Cerebellar nuclear complex (tissue), 1 donor: ENCODE results near the gene ITM2C.

ENCODE experiments used
- DNase-seq, 2 experiments: peaks; one replicate each; lab custom pipeline; 2025; lab: John Stamatoyannopoulos, UW

The ITM2C gene

DNA sequence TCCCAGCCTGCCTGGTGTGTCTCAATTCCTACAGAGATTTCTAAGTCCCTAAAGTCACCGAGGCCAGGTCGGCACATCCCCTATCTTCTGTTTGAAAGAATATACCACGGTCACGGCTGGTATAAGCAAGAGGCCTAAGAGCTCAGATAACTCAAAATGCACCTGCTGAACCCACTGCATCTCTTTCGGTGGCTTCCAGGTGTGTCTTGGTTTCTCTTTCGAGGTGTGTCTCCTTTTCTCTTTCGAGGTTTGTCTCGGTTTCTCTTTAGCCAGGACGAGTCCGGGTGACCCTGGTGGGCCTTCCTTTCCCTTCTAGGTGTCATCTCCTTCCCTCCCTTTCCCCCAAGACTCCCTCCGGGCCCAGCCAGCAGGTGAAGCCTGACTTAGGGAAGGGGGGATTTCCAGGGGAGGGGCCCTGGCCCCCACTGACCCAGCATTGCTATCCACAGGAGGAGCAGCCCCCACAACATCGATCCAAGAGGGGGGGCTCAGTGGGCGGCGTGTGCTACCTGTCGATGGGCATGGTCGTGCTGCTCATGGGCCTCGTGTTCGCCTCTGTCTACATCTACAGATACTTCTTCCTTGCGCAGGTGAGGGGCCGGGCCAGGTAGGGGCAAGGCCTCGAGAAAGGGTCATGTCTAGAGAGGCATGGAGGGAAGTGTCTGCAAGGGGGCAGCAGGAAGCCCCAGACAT, 8.4 kb downstream of the ITM2C start:
- no peak for DNase-seq

DNA sequence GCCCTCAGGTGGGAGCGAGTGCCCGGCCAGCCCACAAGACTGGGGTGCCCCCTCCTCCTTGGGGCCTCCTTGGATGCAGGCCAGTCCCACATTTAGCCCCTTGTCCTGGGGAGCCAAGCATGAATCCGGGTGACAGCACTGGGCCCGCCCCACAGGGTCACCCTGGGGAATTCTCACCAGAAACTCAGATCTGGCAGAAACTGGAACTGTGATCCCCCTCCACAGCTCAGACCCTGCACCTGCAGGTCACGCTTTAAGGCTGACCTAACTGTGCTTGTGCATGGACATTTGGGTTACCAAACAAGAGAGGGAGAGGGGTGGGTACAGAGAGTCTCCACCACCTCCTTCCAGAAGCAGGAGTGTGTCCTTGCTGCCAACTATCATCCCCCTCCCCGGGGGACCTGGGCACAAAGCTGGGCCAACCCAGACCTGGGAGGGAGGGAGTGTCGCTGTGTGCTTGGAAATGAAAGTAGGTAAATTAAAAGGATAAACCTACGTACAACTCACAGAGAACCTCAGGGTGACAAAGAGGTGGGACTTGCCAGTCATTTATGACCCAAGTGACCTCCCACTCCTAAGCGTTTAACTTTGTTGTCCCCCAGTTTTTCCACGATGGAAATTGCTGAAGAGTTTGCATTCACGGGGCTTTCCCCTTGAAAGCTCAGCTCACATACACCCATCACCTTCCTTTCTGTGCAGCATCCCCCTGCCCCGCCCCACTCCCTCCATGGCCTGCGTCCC, 9.1 kb downstream of the ITM2C start:
- DNase-seq: no peak

DNA sequence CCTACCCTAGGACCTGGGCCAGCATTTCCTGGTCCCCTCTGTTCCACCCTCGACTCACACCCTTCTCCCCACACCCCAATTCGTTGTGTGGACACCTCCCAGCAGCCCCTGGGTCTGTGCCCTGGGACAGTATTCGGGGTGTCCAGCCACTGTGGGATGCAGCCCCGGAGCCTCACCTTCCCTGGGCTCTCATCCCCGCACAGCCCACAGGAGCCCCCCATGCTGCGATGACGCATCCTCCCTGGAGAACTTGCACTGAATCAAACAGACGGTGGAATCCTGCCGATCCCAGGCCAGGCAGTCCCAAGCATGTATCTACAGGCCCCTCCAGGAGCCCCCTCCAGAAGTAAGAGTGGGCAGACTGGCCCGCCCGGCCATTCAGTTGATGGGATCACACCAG, 9.7 kb downstream of the ITM2C start:
- DNase-seq: no peak

DNA sequence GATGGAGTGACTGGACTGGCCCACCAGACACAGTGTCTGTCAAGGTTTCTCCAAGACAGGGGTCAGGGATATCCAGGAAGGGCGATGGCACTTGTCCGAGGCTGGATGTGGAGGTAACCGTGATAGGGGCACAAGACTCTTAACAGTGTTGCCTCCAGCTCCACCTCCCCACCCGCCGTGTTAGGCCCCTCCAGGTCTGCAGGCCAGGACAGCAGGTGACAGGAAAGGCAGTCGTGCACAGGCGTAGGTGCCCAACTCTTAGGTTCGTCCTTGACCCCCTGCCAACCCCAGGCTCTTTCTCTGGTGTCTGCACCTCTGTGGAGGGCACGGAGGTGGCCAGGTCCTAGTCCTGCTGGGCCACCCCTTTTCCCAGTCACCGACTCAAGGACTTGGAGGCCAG, 10.1 kb downstream of the ITM2C start:
- DNase-seq: no peak

DNA sequence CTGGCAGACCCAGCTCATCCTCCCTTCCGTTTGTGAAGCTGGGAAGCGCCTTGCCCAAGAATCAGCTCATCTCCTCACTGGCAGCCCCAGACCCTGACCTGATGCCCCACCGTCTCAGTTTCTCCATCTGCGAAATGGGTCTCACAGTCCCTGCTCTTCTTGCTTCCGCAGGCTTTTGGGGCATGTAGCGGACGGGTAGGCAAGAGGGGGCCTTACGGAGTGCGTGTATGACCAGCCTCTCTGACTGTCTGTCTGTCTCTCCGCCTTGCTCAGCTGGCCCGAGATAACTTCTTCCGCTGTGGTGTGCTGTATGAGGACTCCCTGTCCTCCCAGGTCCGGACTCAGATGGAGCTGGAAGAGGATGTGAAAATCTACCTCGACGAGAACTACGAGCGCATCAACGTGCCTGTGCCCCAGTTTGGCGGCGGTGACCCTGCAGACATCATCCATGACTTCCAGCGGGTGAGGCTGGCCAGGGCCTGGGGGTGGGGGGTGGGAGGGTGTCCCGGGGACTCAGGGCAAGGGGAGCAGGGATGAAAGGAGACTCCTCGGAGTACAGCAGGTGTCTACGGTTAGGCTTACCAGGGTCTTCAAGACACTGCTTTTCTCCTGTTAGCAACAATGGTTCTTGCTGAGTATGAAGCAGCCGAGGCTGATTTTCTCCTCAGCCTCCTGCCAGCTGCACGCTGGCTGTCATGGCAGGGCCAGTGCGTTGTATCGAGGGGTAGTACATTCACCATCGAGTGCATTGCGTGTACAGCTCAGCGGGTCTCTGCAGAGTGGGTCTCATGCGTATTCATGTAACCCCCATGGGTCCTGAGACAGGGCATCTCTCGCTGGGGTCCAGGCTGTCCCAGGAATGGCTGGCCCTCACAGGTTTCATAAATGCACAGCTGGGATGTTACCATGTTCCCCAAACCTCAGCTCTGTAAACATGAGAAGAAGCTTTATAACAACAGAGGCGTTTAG, 10.9 kb downstream of the ITM2C start:
- DNase-seq: no peak

DNA sequence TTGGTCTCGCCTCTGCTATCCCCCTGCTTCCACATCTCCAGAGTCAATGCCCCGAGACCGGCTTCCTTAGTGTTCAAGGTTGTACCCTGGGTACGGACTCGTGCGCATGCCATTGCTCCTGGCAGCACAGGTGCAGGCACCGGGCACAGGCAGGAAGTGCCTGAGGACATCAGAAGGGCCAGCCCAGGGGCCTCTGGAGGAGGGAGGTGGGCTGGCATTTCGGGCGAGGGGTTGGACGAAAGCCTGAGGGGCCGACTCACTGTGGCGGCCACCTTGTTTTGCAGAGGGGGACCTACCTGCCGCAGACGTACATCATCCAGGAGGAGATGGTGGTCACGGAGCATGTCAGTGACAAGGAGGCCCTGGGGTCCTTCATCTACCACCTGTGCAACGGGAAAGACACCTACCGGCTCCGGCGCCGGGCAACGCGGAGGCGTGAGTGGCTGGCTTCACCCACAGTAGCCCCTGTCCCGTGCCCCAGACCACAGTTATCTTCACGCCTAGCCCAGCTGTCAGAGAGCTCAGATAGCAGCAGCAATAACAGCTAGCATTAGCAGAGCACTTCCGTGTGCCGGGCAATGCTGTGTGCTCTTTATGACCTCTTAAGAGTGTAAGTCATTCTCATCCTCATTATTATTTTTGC, 12.5 kb downstream of the ITM2C start:
- DNase-seq: no peak

DNA sequence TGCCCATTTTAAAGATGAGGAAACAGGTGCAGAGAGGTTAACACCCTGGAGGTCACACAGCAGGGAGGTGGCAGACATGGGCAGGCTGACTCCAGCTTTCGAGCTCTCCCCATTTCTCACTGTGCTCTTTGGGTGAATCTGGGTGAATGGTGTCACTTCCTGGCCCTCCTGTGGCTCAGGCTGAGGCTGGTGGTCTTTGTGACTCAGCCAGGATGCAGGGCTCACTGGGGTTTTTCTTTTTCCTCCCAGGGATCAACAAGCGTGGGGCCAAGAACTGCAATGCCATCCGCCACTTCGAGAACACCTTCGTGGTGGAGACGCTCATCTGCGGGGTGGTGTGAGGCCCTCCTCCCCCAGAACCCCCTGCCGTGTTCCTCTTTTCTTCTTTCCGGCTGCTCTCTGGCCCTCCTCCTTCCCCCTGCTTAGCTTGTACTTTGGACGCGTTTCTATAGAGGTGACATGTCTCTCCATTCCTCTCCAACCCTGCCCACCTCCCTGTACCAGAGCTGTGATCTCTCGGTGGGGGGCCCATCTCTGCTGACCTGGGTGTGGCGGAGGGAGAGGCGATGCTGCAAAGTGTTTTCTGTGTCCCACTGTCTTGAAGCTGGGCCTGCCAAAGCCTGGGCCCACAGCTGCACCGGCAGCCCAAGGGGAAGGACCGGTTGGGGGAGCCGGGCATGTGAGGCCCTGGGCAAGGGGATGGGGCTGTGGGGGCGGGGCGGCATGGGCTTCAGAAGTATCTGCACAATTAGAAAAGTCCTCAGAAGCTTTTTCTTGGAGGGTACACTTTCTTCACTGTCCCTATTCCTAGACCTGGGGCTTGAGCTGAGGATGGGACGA, 13.2 kb downstream of the ITM2C start:
- DNase-seq: no peak

DNA sequence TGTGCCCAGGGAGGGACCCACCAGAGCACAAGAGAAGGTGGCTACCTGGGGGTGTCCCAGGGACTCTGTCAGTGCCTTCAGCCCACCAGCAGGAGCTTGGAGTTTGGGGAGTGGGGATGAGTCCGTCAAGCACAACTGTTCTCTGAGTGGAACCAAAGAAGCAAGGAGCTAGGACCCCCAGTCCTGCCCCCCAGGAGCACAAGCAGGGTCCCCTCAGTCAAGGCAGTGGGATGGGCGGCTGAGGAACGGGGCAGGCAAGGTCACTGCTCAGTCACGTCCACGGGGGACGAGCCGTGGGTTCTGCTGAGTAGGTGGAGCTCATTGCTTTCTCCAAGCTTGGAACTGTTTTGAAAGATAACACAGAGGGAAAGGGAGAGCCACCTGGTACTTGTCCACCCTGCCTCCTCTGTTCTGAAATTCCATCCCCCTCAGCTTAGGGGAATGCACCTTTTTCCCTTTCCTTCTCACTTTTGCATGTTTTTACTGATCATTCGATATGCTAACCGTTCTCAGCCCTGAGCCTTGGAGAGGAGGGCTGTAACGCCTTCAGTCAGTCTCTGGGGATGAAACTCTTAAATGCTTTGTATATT, 14.0 kb downstream of the ITM2C start:
- no peak for DNase-seq

DNA sequence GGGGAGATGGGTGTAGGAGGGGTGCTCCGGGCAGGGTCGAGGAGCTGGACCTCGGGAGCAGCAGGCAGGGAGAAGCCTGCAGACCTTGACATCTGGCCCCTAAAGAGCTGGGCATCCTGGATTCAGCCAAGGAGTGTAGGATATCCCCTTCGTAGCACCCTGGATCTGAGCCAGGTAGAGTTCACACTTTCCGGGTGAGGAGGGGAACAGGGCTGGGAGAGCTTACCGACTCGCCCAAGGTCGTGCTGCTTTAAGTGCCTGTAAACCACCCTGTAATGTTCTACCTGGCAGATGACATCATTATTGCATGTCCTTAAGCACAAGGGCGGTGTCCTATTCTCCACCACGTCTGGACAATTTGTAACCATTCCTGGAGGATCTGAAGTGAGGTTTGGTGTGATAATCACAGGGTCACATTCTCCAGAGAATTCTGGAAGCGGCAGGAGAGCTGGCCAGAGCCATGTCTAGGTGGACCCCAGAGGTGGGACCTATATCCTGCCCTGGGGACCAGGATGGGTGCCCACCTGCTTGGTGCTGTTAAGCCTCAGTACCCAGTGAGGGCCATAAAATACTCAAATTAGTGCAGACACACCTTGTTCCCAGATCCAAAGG, 14.6 kb downstream of the ITM2C start:
- DNase-seq: no peak

DNA sequence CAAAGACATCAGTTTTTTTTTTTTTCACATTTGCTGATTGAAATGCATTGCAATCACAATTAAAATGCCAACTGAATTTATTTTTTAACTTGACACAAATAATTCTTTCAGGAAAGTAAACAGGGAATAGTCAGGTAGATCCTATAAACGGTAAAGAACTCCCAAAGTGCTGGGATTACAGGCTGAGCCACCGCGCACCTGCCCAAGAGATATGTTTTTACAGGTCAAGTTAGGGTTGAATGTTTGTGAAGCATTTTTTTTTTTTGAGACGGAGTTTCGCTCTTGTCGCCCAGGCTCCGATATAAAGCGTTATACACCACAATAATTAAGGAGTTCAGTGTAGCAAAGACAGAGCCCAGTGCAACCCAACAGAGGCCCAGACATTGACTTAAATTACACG, 15.1 kb downstream of the ITM2C start:
- DNase-seq: no peak

DNA sequence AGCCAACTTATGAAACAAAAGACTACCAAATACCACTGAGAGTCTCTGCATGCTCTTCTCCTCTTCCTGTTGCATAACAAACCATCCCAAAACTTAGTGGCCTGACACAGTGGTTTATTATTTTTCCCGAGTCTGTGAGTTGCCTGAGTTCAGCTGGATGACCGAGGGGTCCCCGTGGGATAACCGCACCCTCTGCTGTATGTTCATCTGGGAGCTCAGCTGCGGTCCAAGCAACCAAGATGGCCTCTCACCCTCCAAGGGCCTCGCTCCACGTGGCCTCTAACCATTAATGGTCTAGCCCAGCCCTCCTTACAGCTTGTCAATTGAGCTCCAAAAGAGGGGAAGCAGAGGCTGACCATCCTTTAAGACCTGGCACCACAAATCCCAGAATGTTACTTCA, 17.1 kb downstream of the ITM2C start:
- DNase-seq: no peak

DNA sequence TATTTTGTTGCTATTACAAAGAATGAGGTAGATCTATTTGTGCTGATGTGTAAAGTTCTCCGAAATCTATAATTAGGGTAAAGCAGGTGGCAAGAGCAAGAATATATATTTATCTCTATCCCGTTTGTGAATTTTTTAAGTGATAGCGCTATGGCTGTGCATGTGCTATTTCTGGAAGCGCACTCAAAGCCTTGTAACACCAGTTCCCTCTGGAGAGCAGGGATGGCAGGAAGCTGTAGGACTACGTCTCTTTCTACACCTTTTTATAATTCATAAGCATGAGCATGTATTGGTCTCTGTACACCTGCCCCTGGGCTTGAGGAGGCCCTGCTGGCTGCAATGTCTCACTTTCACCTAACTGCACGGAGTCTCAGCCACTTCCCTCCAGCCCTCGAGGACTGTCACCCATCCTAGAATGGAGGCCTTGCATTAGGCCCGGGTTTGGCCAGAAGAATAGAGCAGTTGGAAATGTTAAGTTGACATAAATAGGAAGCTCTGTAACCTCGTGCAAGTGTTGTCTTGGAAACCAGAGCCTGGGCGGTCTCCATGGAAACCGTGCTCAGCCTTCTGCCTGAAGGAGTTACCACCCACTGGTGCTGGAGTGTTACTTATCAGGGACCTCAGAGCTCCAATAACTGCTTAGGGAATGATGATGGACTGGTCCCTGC, 20.9 kb downstream of the ITM2C start:
- DNase-seq: no peak

DNA sequence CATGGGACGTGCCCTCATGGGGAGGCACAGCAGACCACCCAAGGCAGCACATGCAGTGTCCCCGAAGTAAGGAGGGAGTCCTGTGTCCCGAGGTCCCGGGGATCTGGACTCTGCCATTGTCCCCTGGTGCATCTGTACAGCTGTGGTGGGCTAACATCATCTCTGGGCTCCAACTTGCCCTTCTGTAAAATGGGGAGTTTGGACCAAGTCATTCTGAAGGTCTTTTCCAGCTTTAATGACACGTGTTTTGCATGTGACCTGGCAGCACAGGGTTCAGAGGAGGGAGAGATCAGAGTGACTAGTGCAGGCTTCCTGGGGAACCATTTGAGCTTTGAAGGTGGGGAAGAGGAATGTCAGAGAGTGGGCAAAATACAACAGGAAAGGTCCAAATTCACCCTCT, 21.5 kb downstream of the ITM2C start:
- no peak for DNase-seq

DNA sequence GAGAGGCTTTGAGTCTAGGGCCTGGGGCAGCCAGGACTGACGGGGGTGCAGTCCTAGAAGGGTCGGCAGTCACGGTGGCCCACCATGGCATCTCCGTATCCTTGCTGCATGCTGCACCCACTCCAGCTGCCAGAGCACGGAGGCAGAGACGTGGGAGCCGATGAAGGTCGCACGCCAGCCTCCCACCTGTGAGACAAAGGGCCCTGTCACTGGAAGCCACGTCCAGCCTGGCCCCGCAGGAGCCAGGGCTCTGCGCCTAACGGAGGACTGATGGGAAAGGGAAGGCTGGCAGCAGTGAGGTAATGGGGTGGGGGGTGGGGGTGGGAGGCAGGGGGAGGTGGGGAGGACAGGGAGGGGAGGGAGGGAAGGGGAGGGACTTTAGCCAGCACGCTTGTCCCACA, 21.9 kb downstream of the ITM2C start:
- no peak for DNase-seq

DNA sequence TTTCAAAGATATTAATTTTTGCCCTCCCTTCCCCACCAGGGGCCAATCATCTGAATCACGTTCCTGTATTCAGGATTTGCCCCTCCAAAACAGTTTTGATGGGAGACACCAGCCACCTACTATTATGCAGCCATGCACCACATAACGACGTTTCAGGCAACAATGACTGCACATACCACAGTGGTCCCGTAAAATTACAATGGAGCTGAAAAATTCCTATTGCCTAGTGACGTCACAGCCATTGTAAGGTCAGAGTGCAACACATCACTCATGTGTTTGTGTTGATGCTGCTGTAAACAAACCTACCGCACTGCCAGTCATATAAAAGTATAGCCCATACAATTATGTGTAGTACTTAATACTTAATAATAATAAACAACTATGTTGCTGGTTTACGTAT, 22.6 kb downstream of the ITM2C start:
- no peak for DNase-seq

DNA sequence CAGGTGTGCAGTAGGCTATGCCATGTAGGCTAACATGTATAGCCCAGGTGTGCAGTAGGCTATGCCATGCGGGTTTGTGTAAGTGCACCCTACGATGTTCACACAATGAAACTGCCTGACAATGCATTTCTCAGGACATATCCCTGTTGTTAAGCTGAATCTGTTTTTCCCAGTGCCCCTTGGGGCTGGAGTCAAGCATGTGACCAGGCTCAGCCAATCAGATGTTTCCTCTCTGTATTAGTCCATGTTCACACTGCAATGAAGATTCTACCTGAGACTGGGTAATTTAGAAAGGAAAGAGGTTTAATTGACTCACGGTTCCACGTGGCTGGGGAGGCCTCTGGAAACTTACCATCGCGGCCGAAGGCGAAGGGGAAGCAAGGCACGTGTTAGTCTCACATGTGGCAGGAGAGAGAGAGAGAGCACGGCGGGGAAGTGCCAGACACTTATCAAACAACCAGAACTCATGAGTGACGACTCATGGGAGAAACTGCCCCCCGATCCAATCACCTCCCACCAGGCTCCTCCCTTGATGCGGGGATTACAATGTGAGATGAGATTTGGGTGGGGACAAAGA, 24.2 kb downstream of the ITM2C start:
- no peak for DNase-seq

DNA sequence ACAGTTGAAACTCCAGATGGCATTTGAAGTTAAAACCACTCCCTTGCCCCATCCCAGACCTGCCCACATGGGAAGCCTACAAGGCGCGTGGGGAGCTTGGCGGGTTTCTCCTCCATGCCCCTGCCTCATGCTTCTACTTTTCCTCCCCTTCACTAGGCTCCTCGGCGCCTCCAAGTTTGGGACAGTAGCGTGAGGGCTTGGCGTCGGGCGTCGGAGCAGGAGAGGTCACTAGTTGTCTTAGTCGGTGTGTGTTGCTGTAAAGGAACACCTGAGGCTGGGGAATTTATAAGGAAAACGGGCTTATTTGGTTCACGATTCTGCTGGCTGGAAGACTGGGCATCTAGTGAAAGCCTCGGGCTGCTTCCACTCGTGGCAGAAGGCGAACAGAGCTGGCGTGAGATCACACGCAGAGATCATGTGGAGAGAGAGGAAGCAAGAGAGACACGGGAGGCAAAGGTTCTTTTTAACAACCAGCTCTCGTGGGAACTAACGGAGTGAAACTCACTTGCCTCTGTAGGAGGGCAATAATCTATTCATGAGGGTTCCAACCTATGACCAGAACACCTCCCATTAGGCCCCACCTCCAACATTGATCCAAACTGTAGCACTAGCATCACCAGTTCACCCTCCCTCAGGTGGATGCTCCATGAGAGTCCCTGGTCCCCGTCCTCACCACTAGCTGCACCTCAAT, 25.3 kb downstream of the ITM2C start:
- DNase-seq: no peak

DNA sequence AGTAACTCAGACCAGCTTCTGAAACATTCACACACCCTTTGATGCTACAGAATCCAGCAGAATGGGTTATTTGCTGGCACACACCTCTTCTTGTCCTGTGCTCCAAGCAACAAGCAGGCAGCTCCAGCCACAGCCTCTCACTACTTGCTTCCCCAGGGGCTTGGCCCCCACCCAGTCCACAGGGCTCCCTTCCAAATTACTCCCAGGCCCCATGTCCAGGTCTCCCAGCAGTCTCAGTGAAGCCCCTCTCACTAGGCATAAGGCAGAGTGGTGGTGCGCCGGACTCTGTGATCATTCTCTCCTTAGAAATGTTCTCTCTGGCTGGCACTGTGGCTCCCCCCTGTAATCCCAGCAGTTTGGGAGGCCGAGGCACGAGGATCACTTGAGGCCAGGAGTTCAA, 25.9 kb downstream of the ITM2C start:
- DNase-seq: no peak

DNA sequence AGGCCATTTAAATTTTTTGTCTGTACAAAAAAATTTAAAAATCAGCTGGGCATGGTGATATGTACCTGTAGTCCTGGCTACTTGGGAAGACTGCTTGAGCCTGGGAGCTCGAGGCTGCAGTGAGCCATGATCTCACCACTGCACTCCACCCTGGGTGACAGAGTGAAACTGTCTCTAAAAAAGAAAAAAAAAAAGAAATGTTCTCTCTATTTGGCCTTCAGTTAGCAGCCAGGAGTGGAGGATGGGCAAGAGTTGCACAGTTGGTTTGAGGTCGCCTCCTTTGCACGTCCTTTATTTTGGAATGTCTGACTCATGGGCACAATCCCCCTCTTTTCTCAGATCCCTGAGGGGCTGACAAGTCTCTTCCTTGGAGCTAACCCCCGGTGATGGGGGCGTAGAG, 26.3 kb downstream of the ITM2C start:
- no peak for DNase-seq
